ENCODE measurements around the gene TRAK1.

GRCh38 chr3:42250761-42251160 is 159.6 kb downstream of the TRAK1 start:
- TF ChIP-seq TAF1 (IDR thresholded peaks at IDR 0.05; ENCODE audit: borderline replicate concordance, low read depth, low read length) (no peak), POLR2AphosphoS5 (IDR thresholded peaks at IDR 0.05; ENCODE audit: low read depth, low read length) (no peak)
